Measurements from ENCODE around the gene OPA3. TPM values are rescaled to one million over a fixed set of nuclear protein-coding genes. Genes with fewer than 3 reads are reported as not detected.

The OPA3 gene
- total RNA-seq, 1 experiment from 2014 or later = 11.1 TPM

DNA sequence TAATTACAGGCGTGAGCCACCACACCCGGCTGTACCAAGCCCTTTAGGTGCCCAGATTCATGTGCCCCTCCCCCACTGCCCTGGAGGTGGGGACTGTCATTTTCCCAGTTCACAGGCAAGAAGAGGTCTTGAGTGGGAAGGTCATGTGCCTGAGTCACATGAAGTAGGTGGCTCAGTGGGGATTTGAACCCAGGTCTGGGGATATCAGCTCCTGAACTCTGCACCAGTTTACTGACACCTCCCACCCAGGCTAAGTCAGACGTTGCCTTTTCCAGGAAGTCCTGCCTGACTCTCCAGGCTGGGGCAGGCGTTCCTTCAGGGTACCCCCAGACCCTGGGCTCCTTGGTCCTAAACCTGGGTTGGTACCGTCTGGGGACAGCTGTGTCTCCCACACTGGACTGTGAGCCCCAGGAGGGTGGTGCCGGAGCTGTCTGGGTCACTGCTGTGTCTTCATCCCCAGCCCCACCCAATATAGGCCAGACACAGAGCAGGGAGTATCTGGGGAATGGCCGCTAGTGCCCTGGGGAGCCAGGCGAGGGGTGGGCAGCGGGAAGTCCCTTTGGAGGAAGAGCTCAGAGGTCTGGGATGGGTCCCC is 68.7 kb downstream of the OPA3 start:
- DNase-seq (ENCODE audit: low read depth, low spot score) = no peak
- Histone ChIP-seq H3K36me3 (ENCODE audit: control insufficient read depth in 1 of 2, insufficient read depth in 2 of 2, low read length in 2 of 2) (peaks cover 10 to 20% of the 10 kb centered on the region in 2 experiments; a peak in 2 of 4 replicates), H4K20me1 (ENCODE audit: insufficient read depth) (no peaks in the 10 kb centered on the region; the same call in 1 of the 2 replicates), H3K27me3 (ENCODE audit: insufficient read depth, low read length) (no peaks in the 10 kb centered on the region), H3K9me2 (ENCODE audit: insufficient read depth) (no peaks in the 10 kb centered on the region), H2AFZ (ENCODE audit: low read depth, low read length, poor library complexity, severe bottlenecking) (no peak overlapping the region), H3K4me2 (ENCODE audit: low read length) (peak overlapping the region; percentile 73; the same call in 1 of the 2 replicates), H3K4me3 (replicated peaks in 1 of 2; ENCODE audit: low read depth in 1 of 2, low read length in 2 of 2) (no peak overlapping the region), H3K79me2 (ENCODE audit: insufficient read depth, low read length) (peaks cover 81% of the 10 kb centered on the region), H3K27ac (ENCODE audit: low read depth, low read length) (peak overlapping the region; percentile 69; the same call in 1 of the 2 replicates), H3K4me1 (ENCODE audit: control insufficient read depth in 1 of 2, insufficient read depth in 2 of 2, low read length in 2 of 2) (peaks cover 44 to 70% of the 10 kb centered on the region in 2 experiments), H3K9ac (ENCODE audit: low read length) (no peak overlapping the region), H3K9me3 (ENCODE audit: control insufficient read depth in 1 of 2, insufficient read depth in 1 of 2, low read depth in 1 of 2, low read length in 2 of 2) (no peaks in the 10 kb centered on the region)
- intact Hi-C loops (cut with micrococcal nuclease) = no loop called here
- RAD21 ChIA-PET (ENCODE audit: low non-redundant PET in 1 of 2, low total read pairs in 2 of 2, uncharacterized antibody in 2 of 2, unreplicated experiment in 2 of 2) = no interaction called here
- ATAC-seq = no peak
- TF ChIP-seq ATF3 (IDR thresholded peaks at IDR 0.05) (no peak), MAX (IDR thresholded peaks at IDR 0.05) (no peak), SP1 (IDR thresholded peaks at IDR 0.05; ENCODE audit: low read depth) (no peak)
- CTCF ChIA-PET = interaction anchor here (1.2 kb wide), 3 partner anchors 12 to 127 kb away, joined by 4 to 7 read pairs (median 5); no protein-coding TSS in a partner anchor
- POLR2A ChIA-PET = interaction anchor here (0.6 to 1.1 kb wide), 3 partner anchors 11 to 235 kb away, joined by 3 to 4 read pairs (median 3); no protein-coding TSS in a partner anchor
- no TSS peak for BruUV-seq (replicated peaks)

DNA sequence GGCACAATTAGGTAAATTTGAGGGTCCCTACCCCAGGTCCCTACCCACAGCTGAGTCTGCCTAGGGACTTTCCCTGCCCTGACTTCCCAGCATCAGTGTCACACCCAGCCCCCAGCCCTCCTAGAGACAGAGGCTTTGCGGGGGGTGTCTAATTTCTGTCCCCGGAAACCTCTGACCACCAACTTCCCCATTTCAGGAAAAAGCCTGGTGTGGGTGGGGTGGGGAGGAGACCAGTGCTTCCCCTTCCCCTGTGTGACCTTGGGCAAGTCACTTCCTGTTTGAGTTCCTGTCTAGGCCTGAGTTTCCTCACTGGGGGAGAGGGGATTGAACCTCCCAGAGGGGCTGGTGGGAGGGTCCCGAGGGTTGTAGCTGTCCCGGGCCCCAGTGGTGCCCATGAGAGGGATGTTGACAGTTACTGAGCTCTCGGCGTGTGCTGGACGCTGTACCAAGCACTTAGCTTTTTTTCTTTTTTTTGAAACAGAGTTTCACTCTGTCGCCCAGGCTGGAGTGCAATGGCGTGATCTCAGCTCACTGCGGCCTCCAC is 69.4 kb downstream of the OPA3 start:
- Histone ChIP-seq H4K20me1 (ENCODE audit: insufficient read depth) (no peaks in the 10 kb centered on the region; the same call in 1 of the 2 replicates), H3K36me3 (ENCODE audit: control insufficient read depth in 1 of 2, insufficient read depth in 2 of 2, low read length in 2 of 2) (peaks cover 10 to 17% of the 10 kb centered on the region in 2 experiments; a peak in 2 of 4 replicates), H3K4me3 (replicated peaks in 1 of 2; ENCODE audit: low read depth in 1 of 2, low read length in 2 of 2) (no peak overlapping the region), H3K27ac (ENCODE audit: low read depth, low read length) (peak overlapping the region; percentile 69), H3K79me2 (ENCODE audit: insufficient read depth, low read length) (peaks cover 84% of the 10 kb centered on the region), H3K27me3 (ENCODE audit: insufficient read depth, low read length) (no peaks in the 10 kb centered on the region), H3K9ac (ENCODE audit: low read length) (peak overlapping the region; percentile 57; the same call in 1 of the 2 replicates), H2AFZ (ENCODE audit: low read depth, low read length, poor library complexity, severe bottlenecking) (no peak overlapping the region), H3K4me2 (ENCODE audit: low read length) (peak overlapping the region; percentile 73), H3K4me1 (ENCODE audit: control insufficient read depth in 1 of 2, insufficient read depth in 2 of 2, low read length in 2 of 2) (peaks cover 44 to 70% of the 10 kb centered on the region in 2 experiments), H3K9me3 (ENCODE audit: control insufficient read depth in 1 of 2, insufficient read depth in 1 of 2, low read depth in 1 of 2, low read length in 2 of 2) (no peaks in the 10 kb centered on the region), H3K9me2 (ENCODE audit: insufficient read depth) (no peaks in the 10 kb centered on the region)
- RAD21 ChIA-PET (ENCODE audit: low non-redundant PET in 1 of 2, low total read pairs in 2 of 2, uncharacterized antibody in 2 of 2, unreplicated experiment in 2 of 2) = no interaction called here
- DNase-seq (ENCODE audit: low read depth, low spot score) (no peak), ATAC-seq (no peak)
- CTCF ChIA-PET = interaction anchor here (0.7 to 1.2 kb wide), 3 partner anchors 12 to 43 kb away, joined by 3 to 7 read pairs (median 5); no protein-coding TSS in a partner anchor
- intact Hi-C loops (cut with micrococcal nuclease) = no loop called here
- POLR2A ChIA-PET = interaction anchor here (1.1 kb wide), 1 partner anchor 127 kb away, joined by 4 read pairs; no protein-coding TSS in a partner anchor
- no TSS peak for BruUV-seq (replicated peaks)
- TF ChIP-seq REST (IDR thresholded peaks at IDR 0.05; ENCODE audit: low read depth) (no peak), ZBTB33 (IDR thresholded peaks at IDR 0.05; ENCODE audit: extremely low read depth, insufficient replicate concordance, low read length) (no peak), EZH2phosphoT487 (IDR thresholded peaks at IDR 0.05; ENCODE audit: borderline replicate concordance) (no peak), CBX3 (IDR thresholded peaks at IDR 0.05; ENCODE audit: low read depth) (no peak), FOSL1 (IDR thresholded peaks at IDR 0.05; ENCODE audit: low read depth) (no peak), JUND (IDR thresholded peaks at IDR 0.05) (no peak)
